GM18502 (cell line): ENCODE data around the gene TMEM243.
A peak's percentile ranks its signal among the peaks of the same experiment; 100 is the strongest.

Source experiments
- ATAC-seq: cut with Tn5 transposase; IDR thresholded peaks from one replicate; pipeline ENCODE4 v1.9.1; 2021; ENCODE audit warnings: mild to moderate bottlenecking; ENCODE audit not compliant: unreplicated experiment, poor library complexity

TMEM243 gene

DNA sequence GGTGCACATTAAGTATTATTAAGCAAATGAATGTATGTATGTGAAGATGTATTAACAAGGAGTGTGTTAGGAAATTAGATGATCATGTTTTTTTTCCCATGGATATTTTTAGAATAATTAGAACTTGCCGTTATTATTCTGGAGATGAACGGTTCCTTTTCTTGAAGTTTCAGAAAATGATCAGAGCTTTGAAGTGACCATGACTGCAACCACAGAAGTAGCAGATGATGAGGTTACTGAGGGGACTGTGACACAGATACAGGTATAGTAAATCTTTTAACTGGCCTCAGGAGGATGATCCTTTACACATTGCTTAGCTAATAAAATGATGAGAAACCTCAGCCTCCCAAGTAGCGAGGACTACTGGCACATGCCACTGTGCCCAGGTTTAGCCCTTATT is 48.7 kb downstream of the TMEM243 start:
- no peak for ATAC-seq

- ATAC-seq, result no peak
Measured at GRCh38 chr7:87164433-87164832, 55.1 kb downstream of the TMEM243 start.

GRCh38 chr7:87159538-87159937 is 60.0 kb downstream of the TMEM243 start:
- peak; percentile 30 for ATAC-seq

DNA sequence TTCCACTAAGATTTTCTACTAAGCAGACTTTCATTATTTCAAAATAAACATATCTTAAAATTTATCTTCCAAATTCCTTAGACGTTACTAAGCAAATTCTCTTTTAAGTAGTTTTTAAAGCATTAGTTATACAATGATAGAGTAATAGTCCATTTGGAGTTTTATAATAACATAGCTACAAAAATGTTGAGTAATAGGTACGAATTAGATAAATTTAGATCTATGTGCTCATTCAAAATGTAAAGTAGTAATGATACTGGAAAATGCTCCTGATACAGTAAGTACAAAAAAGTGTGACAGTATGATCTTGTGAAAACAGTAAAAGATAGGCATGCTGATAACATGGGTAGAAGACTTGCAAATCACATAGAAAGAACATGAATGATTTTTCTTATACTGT is 62.8 kb downstream of the TMEM243 start:
- no peak for ATAC-seq

GRCh38 chr7:87155788-87156187 is 63.7 kb downstream of the TMEM243 start:
- no peak for ATAC-seq

GRCh38 chr7:87154569-87154968 is 65.0 kb downstream of the TMEM243 start:
- ATAC-seq, result no peak

GRCh38 chr7:87154166-87154565 is 65.4 kb downstream of the TMEM243 start:
- ATAC-seq, result no peak

DNA sequence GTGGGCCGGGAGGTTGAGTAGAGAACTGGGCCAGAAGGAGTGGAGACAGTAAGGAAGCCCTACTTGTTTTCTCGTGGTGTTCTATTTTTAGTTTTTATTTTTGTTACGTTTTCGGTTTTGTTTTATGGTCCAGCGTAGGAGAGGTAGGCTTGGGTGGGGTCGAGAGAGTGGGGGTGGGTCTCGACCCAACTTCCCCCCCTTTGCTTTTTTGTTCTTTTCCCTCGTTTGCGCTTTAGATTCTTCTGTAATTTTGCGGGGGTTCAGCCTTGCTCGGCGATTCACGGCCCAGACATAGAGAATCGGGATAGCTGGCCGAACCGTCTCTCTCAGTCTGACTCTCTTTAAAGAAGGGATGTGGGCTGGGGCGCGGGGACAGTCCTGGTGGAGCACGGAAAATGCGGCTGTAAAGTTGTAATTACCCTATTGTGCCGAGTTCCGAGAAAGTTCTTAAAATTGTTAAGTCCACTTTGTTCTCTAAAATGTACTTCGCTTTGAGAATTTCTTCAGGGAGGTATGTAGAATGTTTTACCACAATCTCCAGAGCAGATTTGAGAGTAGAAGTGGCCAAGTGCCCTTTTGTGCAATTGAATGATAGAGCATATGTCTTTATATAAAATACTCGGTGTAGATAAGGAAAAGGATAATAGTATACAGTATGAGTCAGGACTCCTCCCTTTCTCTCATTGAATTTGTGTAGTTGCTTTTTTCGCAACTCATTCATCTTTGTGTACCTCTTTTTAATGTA is 66.5 kb downstream of the TMEM243 start:
- ATAC-seq, result peak; percentile 17

GRCh38 chr7:87152112-87152896 is 67.2 kb downstream of the TMEM243 start, which contains the start of gene DMTF1:
Gene DMTF1 (plus strand): TSS chr7:87152453. CDS start chr7:87164942, 12,489 bp downstream.
- peak; percentile 85 for ATAC-seq

DNA sequence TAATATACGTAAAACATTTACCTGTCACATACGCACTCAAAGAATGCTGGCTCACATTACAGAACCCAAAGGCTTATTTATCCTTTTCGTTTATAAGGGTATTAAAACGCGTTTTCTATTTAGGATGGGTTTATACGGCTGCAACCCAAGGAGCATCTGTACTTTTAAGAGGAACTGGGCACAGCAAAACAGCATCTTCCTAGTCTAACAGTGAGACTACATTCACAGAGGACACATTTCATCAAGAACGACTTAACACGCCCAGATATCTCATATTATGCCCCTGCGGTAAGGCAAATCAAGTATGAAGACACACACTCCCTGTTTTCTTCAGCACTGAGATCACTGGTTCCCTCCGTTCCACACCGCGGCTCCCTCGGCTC is 67.8 kb downstream of the TMEM243 start:
- peak; percentile 39 for ATAC-seq

- no peak for ATAC-seq
Measured at GRCh38 chr7:87151002-87151728, 68.4 kb downstream of the TMEM243 start.

GRCh38 chr7:87148332-87148955 is 71.1 kb downstream of the TMEM243 start:
- no peak for ATAC-seq

GRCh38 chr7:87147500-87147899 is 72.0 kb downstream of the TMEM243 start:
- ATAC-seq, result no peak

DNA sequence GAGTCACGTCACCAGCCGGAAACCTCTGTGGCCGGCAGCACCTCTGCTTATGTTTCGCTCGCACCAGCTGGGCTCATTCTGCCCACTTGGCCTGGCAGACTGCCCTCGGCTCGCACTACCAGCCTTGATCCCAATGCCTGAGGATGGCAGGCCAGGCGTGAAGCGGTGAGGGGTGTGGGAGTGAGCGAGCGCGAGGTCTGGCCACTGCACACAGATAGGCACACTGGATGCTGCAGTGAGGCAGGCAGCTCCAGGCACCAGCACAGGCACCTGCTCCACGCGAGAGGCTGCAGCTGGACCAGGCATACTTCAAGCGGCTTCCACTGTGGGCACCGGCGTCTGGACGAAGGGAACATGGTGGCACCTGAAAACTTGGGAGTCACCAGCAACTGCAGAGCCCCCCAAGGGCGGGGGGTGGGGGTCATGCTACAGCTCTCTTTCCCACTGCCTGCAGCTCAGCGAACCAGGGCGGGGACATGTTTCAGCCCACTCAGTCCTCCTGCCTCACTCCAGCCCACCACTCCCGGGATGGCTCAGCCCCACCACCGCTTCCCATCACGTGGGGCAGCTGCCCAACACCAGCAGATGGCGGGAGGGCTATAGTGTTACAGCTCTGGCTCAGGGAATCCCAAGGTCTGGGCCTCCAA is 72.7 kb downstream of the TMEM243 start:
- no peak for ATAC-seq
